ENCODE measurements around the gene PLSCR3.

The PLSCR3 gene

DNA sequence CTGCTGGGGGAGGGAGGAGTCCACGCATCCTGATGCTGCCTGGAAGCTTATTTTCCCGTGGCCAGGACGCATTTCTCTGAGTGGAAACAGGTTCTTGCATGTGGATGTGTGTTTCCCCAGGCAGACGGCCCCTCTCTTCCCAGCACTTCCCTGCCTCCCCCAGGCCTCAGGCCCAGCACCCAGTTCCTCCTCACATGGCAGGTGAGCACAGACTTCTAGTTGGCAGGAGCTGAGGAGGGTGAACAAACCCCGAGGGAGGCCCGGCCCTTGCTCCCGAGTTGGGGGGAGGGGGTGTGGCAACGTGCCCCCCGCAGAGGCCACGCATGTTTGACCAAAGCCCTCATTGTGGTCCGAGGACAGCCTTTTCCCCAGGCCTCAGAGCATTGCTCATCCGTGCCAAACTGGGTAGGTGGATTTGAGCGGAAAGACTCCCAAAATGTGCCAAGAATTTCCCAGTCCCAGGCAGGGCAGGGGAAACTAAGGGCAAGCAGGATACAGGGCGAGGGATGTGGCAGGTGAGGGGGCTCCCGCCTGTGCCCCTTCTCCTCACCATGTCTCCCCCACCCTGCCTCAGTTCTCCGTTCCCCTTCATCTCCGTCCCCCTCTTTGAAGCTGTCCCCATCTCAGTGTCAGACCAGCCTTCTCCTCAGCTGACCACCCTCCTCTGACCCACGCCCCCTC is 24.3 kb upstream of the PLSCR3 start:
- H4K20me1 ChIP-seq (ENCODE audit: insufficient read depth, low read length) = no peaks in the 10 kb centered on the region
- no peak overlapping the region for H3K9ac ChIP-seq (ENCODE audit: low read length)
- no peaks in the 10 kb centered on the region for H3K79me2 ChIP-seq (ENCODE audit: insufficient read depth, low read length)
- H3K27ac ChIP-seq (ENCODE audit: low read depth, low read length, poor library complexity, severe bottlenecking) = no peak overlapping the region
- H3K36me3 ChIP-seq (ENCODE audit: insufficient read depth, low read length) = no peaks in the 10 kb centered on the region
- no peaks in the 10 kb centered on the region for H3K4me1 ChIP-seq (ENCODE audit: insufficient read depth, low read length, severe bottlenecking)
- no peak overlapping the region for H2AFZ ChIP-seq (ENCODE audit: low read length)
- H3K4me2 ChIP-seq (ENCODE audit: low read length) = no peak overlapping the region
- H3K9me3 ChIP-seq (ENCODE audit: low read length) = no peaks in the 10 kb centered on the region
- no peaks in the 10 kb centered on the region for H3F3A ChIP-seq (ENCODE audit: insufficient read depth, low read length)
- no peak overlapping the region for H3K4me3 ChIP-seq (ENCODE audit: low read depth, low read length, poor library complexity, severe bottlenecking)
- peaks cover 26% of the 10 kb centered on the region; the same call in 1 of the 2 replicates for H3K27me3 ChIP-seq (ENCODE audit: insufficient read depth, low read length)
- no peaks in the 10 kb centered on the region for H3K9me2 ChIP-seq (ENCODE audit: low read depth, low read length)
- TF ChIP-seq CTCF (IDR thresholded peaks at IDR 0.05; ENCODE audit: low read length) (no peak), EZH2 (IDR thresholded peaks at IDR 0.05; ENCODE audit: borderline replicate concordance, low read length) (no peak)

DNA sequence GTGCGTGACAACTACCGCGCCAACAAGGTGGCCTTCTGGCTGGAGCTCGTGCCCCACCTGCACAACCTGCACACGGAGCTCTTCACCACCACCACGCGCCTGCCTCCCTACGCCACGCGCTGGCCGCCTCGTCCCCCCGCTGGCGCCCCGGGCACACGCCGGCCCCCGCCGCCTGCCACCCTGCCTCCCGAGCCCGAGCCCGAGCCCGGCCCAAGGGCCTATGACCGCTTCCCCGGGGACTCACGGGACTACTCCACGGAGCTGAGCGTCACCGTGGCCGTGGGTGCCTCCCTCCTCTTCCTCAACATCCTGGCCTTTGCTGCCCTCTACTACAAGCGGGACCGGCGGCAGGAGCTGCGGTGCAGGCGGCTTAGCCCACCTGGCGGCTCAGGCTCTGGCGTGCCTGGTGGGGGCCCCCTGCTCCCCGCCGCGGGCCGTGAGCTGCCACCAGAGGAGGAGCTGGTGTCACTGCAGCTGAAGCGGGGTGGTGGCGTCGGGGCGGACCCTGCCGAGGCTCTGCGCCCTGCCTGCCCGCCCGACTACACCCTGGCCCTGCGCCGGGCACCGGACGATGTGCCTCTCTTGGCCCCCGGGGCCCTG is 22.8 kb upstream of the PLSCR3 start:
- TF ChIP-seq CTCF (IDR thresholded peaks at IDR 0.05; ENCODE audit: low read length) (no peak), EZH2 (IDR thresholded peaks at IDR 0.05; ENCODE audit: borderline replicate concordance, low read length) (no peak)
- no peak overlapping the region for H3K4me2 ChIP-seq (ENCODE audit: low read length)

DNA sequence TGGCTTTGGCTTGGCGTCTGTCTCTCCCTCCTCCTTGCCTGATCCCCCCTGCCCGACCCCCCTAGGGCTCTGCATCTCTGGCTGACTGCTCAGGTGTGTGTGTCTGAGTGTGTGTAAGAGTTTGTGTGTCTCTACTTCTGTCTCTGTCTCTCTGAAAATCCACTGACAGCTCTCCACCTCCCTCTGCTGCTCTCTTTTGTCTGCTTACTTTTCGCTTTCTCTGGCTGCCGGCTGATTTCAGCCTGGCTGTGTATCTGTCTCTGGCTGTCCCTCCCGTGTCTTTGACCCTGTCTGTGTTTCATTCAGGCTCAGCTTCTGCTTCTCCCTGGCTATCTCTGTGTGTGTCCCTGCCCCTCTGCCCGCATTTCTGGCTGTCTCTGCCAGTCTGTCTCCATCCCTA is 22.0 kb upstream of the PLSCR3 start:
- no peaks in the 10 kb centered on the region for H3K9me3 ChIP-seq (ENCODE audit: low read length)
- no peaks in the 10 kb centered on the region for H4K20me1 ChIP-seq (ENCODE audit: insufficient read depth, low read length)
- H3K4me3 ChIP-seq (ENCODE audit: low read depth, low read length, poor library complexity, severe bottlenecking) = no peak overlapping the region
- H3K79me2 ChIP-seq (ENCODE audit: insufficient read depth, low read length) = no peaks in the 10 kb centered on the region
- H3K9ac ChIP-seq (ENCODE audit: low read length) = no peak overlapping the region
- H2AFZ ChIP-seq (ENCODE audit: low read length) = no peak overlapping the region
- H3K9me2 ChIP-seq (ENCODE audit: low read depth, low read length) = no peaks in the 10 kb centered on the region
- H3F3A ChIP-seq (ENCODE audit: insufficient read depth, low read length) = no peaks in the 10 kb centered on the region
- TF ChIP-seq EZH2 (IDR thresholded peaks at IDR 0.05; ENCODE audit: borderline replicate concordance, low read length) (no peak), CTCF (IDR thresholded peaks at IDR 0.05; ENCODE audit: low read length) (peak; percentile 17; the same call in 1 of the 2 replicates)
- H3K4me2 ChIP-seq (ENCODE audit: low read length) = no peak overlapping the region
- peaks cover 26% of the 10 kb centered on the region; the same call in 1 of the 2 replicates for H3K27me3 ChIP-seq (ENCODE audit: insufficient read depth, low read length)
- no peak overlapping the region for H3K27ac ChIP-seq (ENCODE audit: low read depth, low read length, poor library complexity, severe bottlenecking)
- no peaks in the 10 kb centered on the region for H3K36me3 ChIP-seq (ENCODE audit: insufficient read depth, low read length)
- H3K4me1 ChIP-seq (ENCODE audit: insufficient read depth, low read length, severe bottlenecking) = no peaks in the 10 kb centered on the region

More for the DNA sequence above, 22.8 kb upstream of the PLSCR3 start:
- Histone ChIP-seq H3K36me3 (ENCODE audit: insufficient read depth, low read length) (no peaks in the 10 kb centered on the region), H2AFZ (ENCODE audit: low read length) (no peak overlapping the region), H3K4me3 (ENCODE audit: low read depth, low read length, poor library complexity, severe bottlenecking) (no peak overlapping the region), H3K27me3 (ENCODE audit: insufficient read depth, low read length) (peaks cover 26% of the 10 kb centered on the region; the same call in 1 of the 2 replicates), H3K4me1 (ENCODE audit: insufficient read depth, low read length, severe bottlenecking) (no peaks in the 10 kb centered on the region), H3K9ac (ENCODE audit: low read length) (no peak overlapping the region), H3K9me3 (ENCODE audit: low read length) (no peaks in the 10 kb centered on the region), H3K9me2 (ENCODE audit: low read depth, low read length) (no peaks in the 10 kb centered on the region), H4K20me1 (ENCODE audit: insufficient read depth, low read length) (no peaks in the 10 kb centered on the region), H3K79me2 (ENCODE audit: insufficient read depth, low read length) (no peaks in the 10 kb centered on the region), H3F3A (ENCODE audit: insufficient read depth, low read length) (no peaks in the 10 kb centered on the region), H3K27ac (ENCODE audit: low read depth, low read length, poor library complexity, severe bottlenecking) (no peak overlapping the region)

All from OCI-LY1 (cell line).